Measurements from ENCODE around the gene GNG2. TPM values are rescaled to one million over a fixed set of nuclear protein-coding genes. Genes with fewer than 3 reads are reported as not detected.
"Not testable (repeated sequence)": the region's sequence is repeated elsewhere in the genome, so short reads cannot be mapped to it uniquely, and the experiment has no call there.

The GNG2 gene
- total RNA-seq, 1 experiment from 2014 or later = 0.23 TPM

- ATAC-seq (no peak), DNase-seq (ENCODE audit: low read depth, low spot score) (no peak)
- H3K9me3 ChIP-seq (ENCODE audit: control insufficient read depth, insufficient read depth, low read depth, low read length) = no peaks in the 10 kb centered on the region
- ChIA-PET CTCF (no interaction called here), POLR2A (no interaction called here)
- no peak overlapping the region for H3K4me3 ChIP-seq (ENCODE audit: low read depth in 2 of 2, low read length in 2 of 2)
- H3K36me3 ChIP-seq (ENCODE audit: control insufficient read depth, insufficient read depth, low read length) = no peaks in the 10 kb centered on the region; the same call in 1 of the 2 replicates
- BruUV-seq (replicated peaks) = no TSS peak
- in situ Hi-C loops (cut with HindIII; ENCODE audit: low pct_unique_long_range_greater_than_20kb, low sequenced_read_pairs) = no loop called here
- TF ChIP-seq CTCF (IDR thresholded peaks at IDR 0.05) = no peak
- no peak for TF ChIP-seq POLR2AphosphoS5 (IDR thresholded peaks at IDR 0.05; ENCODE audit: low read depth, low read length)
- TF ChIP-seq SIN3A (IDR thresholded peaks at IDR 0.05; ENCODE audit: borderline replicate concordance, insufficient read depth, low read depth, low read length) = no peak
- no peak for TF ChIP-seq TCF7L2 (IDR thresholded peaks at IDR 0.05; ENCODE audit: low read depth, low read length)
- TF ChIP-seq, protein P1, sequence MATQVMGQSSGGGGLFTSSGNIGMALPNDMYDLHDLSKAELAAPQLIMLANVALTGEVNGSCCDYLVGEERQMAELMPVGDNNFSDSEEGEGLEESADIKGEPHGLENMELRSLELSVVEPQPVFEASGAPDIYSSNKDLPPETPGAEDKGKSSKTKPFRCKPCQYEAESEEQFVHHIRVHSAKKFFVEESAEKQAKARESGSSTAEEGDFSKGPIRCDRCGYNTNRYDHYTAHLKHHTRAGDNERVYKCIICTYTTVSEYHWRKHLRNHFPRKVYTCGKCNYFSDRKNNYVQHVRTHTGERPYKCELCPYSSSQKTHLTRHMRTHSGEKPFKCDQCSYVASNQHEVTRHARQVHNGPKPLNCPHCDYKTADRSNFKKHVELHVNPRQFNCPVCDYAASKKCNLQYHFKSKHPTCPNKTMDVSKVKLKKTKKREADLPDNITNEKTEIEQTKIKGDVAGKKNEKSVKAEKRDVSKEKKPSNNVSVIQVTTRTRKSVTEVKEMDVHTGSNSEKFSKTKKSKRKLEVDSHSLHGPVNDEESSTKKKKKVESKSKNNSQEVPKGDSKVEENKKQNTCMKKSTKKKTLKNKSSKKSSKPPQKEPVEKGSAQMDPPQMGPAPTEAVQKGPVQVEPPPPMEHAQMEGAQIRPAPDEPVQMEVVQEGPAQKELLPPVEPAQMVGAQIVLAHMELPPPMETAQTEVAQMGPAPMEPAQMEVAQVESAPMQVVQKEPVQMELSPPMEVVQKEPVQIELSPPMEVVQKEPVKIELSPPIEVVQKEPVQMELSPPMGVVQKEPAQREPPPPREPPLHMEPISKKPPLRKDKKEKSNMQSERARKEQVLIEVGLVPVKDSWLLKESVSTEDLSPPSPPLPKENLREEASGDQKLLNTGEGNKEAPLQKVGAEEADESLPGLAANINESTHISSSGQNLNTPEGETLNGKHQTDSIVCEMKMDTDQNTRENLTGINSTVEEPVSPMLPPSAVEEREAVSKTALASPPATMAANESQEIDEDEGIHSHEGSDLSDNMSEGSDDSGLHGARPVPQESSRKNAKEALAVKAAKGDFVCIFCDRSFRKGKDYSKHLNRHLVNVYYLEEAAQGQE (IDR thresholded peaks at IDR 0.05; ENCODE audit: insufficient read depth in 1 of 2, low read depth in 2 of 2, low read length in 1 of 2) = no peak
- intact Hi-C loops (cut with micrococcal nuclease; ENCODE audit: unreplicated experiment) = no loop called here
- no peaks in the 10 kb centered on the region for H3K27me3 ChIP-seq (ENCODE audit: control insufficient read depth, insufficient read depth, low read length)
- no peak overlapping the region for H3K27ac ChIP-seq (ENCODE audit: low read length)
- no peaks in the 10 kb centered on the region for H3K4me1 ChIP-seq (ENCODE audit: control insufficient read depth, insufficient read depth, low read length)
Observed at GRCh38 chr14:51897791-51898355, 37.5 kb downstream of the GNG2 start.

GRCh38 chr14:51901475-51902024 lies 41.1 kb downstream of the GNG2 start:
- no peak for TF ChIP-seq TCF7L2 (IDR thresholded peaks at IDR 0.05; ENCODE audit: low read depth, low read length)
- TF ChIP-seq, protein P1 (IDR thresholded peaks at IDR 0.05; ENCODE audit: insufficient read depth in 1 of 2, low read depth in 2 of 2, low read length in 1 of 2) = no peak
- Histone ChIP-seq H3K27me3 (ENCODE audit: control insufficient read depth, insufficient read depth, low read length) (no peaks in the 10 kb centered on the region), H3K4me1 (ENCODE audit: control insufficient read depth, insufficient read depth, low read length) (no peaks in the 10 kb centered on the region), H3K9me3 (ENCODE audit: control insufficient read depth, insufficient read depth, low read depth, low read length) (no peaks in the 10 kb centered on the region), H3K4me3 (ENCODE audit: low read depth in 2 of 2, low read length in 2 of 2) (no peak overlapping the region), H3K27ac (ENCODE audit: low read length) (no peak overlapping the region), H3K36me3 (ENCODE audit: control insufficient read depth, insufficient read depth, low read length) (no peaks in the 10 kb centered on the region)
- no peak for DNase-seq (ENCODE audit: low read depth, low spot score)
- ATAC-seq = no peak
- BruUV-seq (replicated peaks) = no TSS peak
- CTCF ChIA-PET = no interaction called here
- POLR2A ChIA-PET = no interaction called here
- in situ Hi-C loops (cut with HindIII; ENCODE audit: low pct_unique_long_range_greater_than_20kb, low sequenced_read_pairs) = no loop called here
- intact Hi-C loops (cut with micrococcal nuclease; ENCODE audit: unreplicated experiment) = no loop called here

DNA sequence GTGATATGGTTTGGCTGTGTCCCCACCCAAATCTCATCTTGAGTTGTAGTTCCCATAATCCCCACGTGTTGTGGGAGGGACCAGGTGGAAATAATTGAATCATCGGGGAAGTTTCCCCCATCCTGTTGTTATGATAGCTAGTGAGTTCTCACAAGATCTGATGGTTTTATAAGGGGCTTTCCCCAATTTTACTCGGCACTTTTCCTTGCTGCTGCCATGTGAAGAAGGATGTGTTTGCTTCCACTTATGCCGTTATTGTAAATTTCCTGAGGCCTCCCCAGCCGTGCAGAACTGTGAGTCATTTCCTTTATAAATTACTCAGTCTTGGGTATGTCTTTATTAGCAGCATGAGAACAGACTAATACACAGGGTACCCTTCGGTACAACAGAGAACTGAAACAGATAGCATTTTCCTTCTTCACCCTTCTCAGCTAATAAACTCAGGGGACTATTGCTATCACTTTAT lies 45.3 kb downstream of the GNG2 start:
- H3K27me3 ChIP-seq (ENCODE audit: control insufficient read depth, insufficient read depth, low read length); H3K36me3 ChIP-seq (ENCODE audit: control insufficient read depth, insufficient read depth, low read length); H3K9me3 ChIP-seq (ENCODE audit: control insufficient read depth, insufficient read depth, low read depth, low read length); CTCF ChIA-PET; intact Hi-C loops (cut with micrococcal nuclease; ENCODE audit: unreplicated experiment); BruUV-seq (replicated peaks); in situ Hi-C loops (cut with HindIII; ENCODE audit: low pct_unique_long_range_greater_than_20kb, low sequenced_read_pairs); H3K4me1 ChIP-seq (ENCODE audit: control insufficient read depth, insufficient read depth, low read length); H3K27ac ChIP-seq (ENCODE audit: low read length); H3K4me3 ChIP-seq (ENCODE audit: low read depth in 2 of 2, low read length in 2 of 2); DNase-seq (ENCODE audit: low read depth, low spot score): not testable (repeated sequence)
- peak; percentile 30; the same call in 1 of the 2 replicates for ATAC-seq
- POLR2A ChIA-PET = interaction anchor here (0.5 kb wide), 1 partner anchor 23 kb away, joined by 3 read pairs; no protein-coding TSS in a partner anchor

All from Panc1 (cell line).